ENCODE results near the gene PHB1.

- TF ChIP-seq POLR2AphosphoS5 (IDR thresholded peaks at IDR 0.05; ENCODE audit: low read depth, low read length) = no peak
- no peak for TF ChIP-seq TCF7L2 (IDR thresholded peaks at IDR 0.05; ENCODE audit: low read depth, low read length)
These were observed 14.7 kb downstream of the PHB1 start for GRCh38 chr17:49399995-49400394.
